ENCODE results near the gene FSTL5.
A peak's percentile ranks its signal among the peaks of the same experiment; 100 is the strongest.

Gene FSTL5

DNA sequence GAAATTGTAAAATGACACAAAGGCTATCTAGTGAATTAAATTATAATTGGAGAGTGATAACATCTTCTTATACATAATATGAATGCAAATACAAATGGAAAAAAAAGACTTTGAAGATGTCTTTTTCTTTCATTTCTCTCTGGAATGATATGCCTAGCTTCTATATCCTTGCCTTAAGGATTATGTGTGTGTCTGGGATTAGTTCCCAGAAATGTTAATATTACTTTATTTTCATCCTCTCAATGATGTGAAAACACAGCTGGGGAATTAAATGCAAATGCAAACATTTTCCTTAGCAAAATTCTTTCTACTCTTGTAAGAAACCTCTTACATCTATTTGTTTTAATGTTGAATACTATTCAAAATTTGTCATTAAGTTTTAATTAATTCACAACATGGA is 441.9 kb downstream of the FSTL5 start:
- Histone ChIP-seq H3K9me3 (ENCODE audit: control insufficient read depth, low read length) (peaks cover 4% of the 10 kb centered on the region), H3K79me1 (replicated peaks; ENCODE audit: low read length, poor library complexity, severe bottlenecking) (no peaks in the 10 kb centered on the region), H2AK5ac (ENCODE audit: low read length, severe bottlenecking) (no peak overlapping the region), H3K4me2 (ENCODE audit: low read length, poor library complexity, severe bottlenecking) (no peak overlapping the region), H4K8ac (ENCODE audit: low read length) (no peak overlapping the region), H2BK120ac (ENCODE audit: low read depth, low read length) (no peak overlapping the region), H3K23ac (ENCODE audit: low read length in 2 of 2) (no peak overlapping the region), H3K36me3 (ENCODE audit: control insufficient read depth in 1 of 2, insufficient read depth in 2 of 2, low read depth in 1 of 2, low read length in 2 of 2) (no peaks in the 10 kb centered on the region), H3K4me1 (ENCODE audit: control insufficient read depth, insufficient read depth, low read depth, low read length) (no peaks in the 10 kb centered on the region), H3K9ac (ENCODE audit: low read length) (no peak overlapping the region), H3K27ac (ENCODE audit: low read length, poor library complexity, severe bottlenecking) (no peak overlapping the region), H2BK5ac (ENCODE audit: low read depth, low read length, poor library complexity, severe bottlenecking) (no peak overlapping the region), H2BK15ac (ENCODE audit: low read depth, poor library complexity, severe bottlenecking) (no peak overlapping the region), H2BK12ac (ENCODE audit: low read length in 2 of 2) (no peak overlapping the region), H3K4ac (ENCODE audit: low read depth in 1 of 2, low read length in 2 of 2) (no peak overlapping the region), H3K14ac (ENCODE audit: low read length in 2 of 2) (no peak overlapping the region), H4K91ac (ENCODE audit: low read length) (no peak overlapping the region), H3K18ac (ENCODE audit: low read depth in 1 of 2, low read length in 2 of 2) (no peak overlapping the region), H2AFZ (ENCODE audit: low read depth, low read length) (no peak overlapping the region), H3K4me3 (ENCODE audit: insufficient read depth in 1 of 2, low read depth in 1 of 2, low read length in 2 of 2) (no peak overlapping the region), H3K27me3 (ENCODE audit: control insufficient read depth in 1 of 2, insufficient read depth in 1 of 2, low read length in 2 of 2) (no peaks in the 10 kb centered on the region)
- DNase-seq, result no peak

DNA sequence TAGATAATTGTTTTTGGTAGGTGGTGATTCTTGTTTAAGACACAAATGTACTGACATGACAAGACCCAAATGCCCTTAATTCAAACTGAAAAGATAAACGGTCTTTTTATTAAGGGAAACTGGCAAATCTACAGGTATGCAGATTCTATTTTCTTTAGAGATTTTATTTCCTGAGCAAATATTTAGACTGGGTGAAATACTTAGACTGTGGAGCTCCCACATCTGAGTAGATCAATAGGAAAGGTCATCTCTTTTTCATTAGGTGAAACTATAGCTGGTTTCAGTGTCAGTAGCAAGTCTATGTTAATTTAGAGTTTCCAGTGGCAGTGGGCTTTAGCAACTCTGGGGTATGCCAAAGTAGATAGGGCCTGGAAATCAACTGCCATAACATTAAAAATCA is 446.7 kb downstream of the FSTL5 start:
- no peak overlapping the region for H2BK120ac ChIP-seq (ENCODE audit: low read depth, low read length)
- H3K4me3 ChIP-seq (ENCODE audit: insufficient read depth in 1 of 2, low read depth in 1 of 2, low read length in 2 of 2), result no peak overlapping the region
- H2BK5ac ChIP-seq (ENCODE audit: low read depth, low read length, poor library complexity, severe bottlenecking), result no peak overlapping the region
- no peaks in the 10 kb centered on the region for H3K4me1 ChIP-seq (ENCODE audit: control insufficient read depth, insufficient read depth, low read depth, low read length)
- peaks cover 4% of the 10 kb centered on the region for H3K9me3 ChIP-seq (ENCODE audit: control insufficient read depth, low read length)
- H2AFZ ChIP-seq (ENCODE audit: low read depth, low read length), result no peak overlapping the region
- WGBS, result no CpG with 5 or more reads among the region's 1 CpG
- H2AK5ac ChIP-seq (ENCODE audit: low read length, severe bottlenecking), result no peak overlapping the region
- no peak overlapping the region for H3K4ac ChIP-seq (ENCODE audit: low read depth in 1 of 2, low read length in 2 of 2)
- no peak overlapping the region for H3K23ac ChIP-seq (ENCODE audit: low read length in 2 of 2)
- no peaks in the 10 kb centered on the region for H3K27me3 ChIP-seq (ENCODE audit: control insufficient read depth in 1 of 2, insufficient read depth in 1 of 2, low read length in 2 of 2)
- no peak for DNase-seq
- H3K14ac ChIP-seq (ENCODE audit: low read length in 2 of 2), result no peak overlapping the region
- H3K4me2 ChIP-seq (ENCODE audit: low read length, poor library complexity, severe bottlenecking), result no peak overlapping the region
- no peak overlapping the region for H2BK12ac ChIP-seq (ENCODE audit: low read length in 2 of 2)
- no peak overlapping the region for H4K91ac ChIP-seq (ENCODE audit: low read length)
- H3K79me1 ChIP-seq (replicated peaks; ENCODE audit: low read length, poor library complexity, severe bottlenecking), result no peaks in the 10 kb centered on the region
- H3K27ac ChIP-seq (ENCODE audit: low read length, poor library complexity, severe bottlenecking), result no peak overlapping the region
- no peak overlapping the region for H4K8ac ChIP-seq (ENCODE audit: low read length)
- no peaks in the 10 kb centered on the region for H3K36me3 ChIP-seq (ENCODE audit: control insufficient read depth in 1 of 2, insufficient read depth in 2 of 2, low read depth in 1 of 2, low read length in 2 of 2)
- no peak overlapping the region for H2BK15ac ChIP-seq (ENCODE audit: low read depth, poor library complexity, severe bottlenecking)
- no peak overlapping the region for H3K18ac ChIP-seq (ENCODE audit: low read depth in 1 of 2, low read length in 2 of 2)
- H3K9ac ChIP-seq (ENCODE audit: low read length), result no peak overlapping the region

DNA sequence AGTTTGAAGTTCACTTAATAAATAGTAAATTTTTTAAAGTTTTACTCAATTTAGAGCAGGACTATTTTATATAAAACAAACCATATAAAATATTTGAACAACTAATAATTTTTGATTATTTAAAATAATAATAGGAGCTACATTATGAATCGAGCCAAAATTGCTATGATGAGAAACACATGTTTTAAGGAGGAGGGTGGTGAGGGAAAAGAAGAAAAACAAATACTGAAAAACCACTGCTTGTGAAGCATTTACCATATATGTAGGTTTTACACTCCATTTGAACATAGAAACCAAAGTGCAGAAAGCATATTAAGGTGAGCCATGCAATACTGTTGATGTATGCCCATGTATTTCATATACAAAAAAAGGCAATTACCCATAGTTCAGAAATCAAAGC is 448.9 kb downstream of the FSTL5 start:
- Histone ChIP-seq H4K91ac (ENCODE audit: low read length) (no peak overlapping the region), H2BK15ac (ENCODE audit: low read depth, poor library complexity, severe bottlenecking) (no peak overlapping the region), H3K27ac (ENCODE audit: low read length, poor library complexity, severe bottlenecking) (no peak overlapping the region), H3K14ac (ENCODE audit: low read length in 2 of 2) (no peak overlapping the region), H3K27me3 (ENCODE audit: control insufficient read depth in 1 of 2, insufficient read depth in 1 of 2, low read length in 2 of 2) (no peaks in the 10 kb centered on the region), H3K4me1 (ENCODE audit: control insufficient read depth, insufficient read depth, low read depth, low read length) (no peaks in the 10 kb centered on the region), H2AK5ac (ENCODE audit: low read length, severe bottlenecking) (no peak overlapping the region), H3K18ac (ENCODE audit: low read depth in 1 of 2, low read length in 2 of 2) (no peak overlapping the region), H3K4me2 (ENCODE audit: low read length, poor library complexity, severe bottlenecking) (no peak overlapping the region), H3K9me3 (ENCODE audit: control insufficient read depth, low read length) (no peaks in the 10 kb centered on the region), H2AFZ (ENCODE audit: low read depth, low read length) (no peak overlapping the region), H3K79me1 (replicated peaks; ENCODE audit: low read length, poor library complexity, severe bottlenecking) (no peaks in the 10 kb centered on the region), H3K4me3 (ENCODE audit: insufficient read depth in 1 of 2, low read depth in 1 of 2, low read length in 2 of 2) (no peak overlapping the region), H3K9ac (ENCODE audit: low read length) (no peak overlapping the region), H3K23ac (ENCODE audit: low read length in 2 of 2) (no peak overlapping the region), H3K36me3 (ENCODE audit: control insufficient read depth in 1 of 2, insufficient read depth in 2 of 2, low read depth in 1 of 2, low read length in 2 of 2) (no peaks in the 10 kb centered on the region), H2BK5ac (ENCODE audit: low read depth, low read length, poor library complexity, severe bottlenecking) (no peak overlapping the region), H2BK12ac (ENCODE audit: low read length in 2 of 2) (no peak overlapping the region), H3K4ac (ENCODE audit: low read depth in 1 of 2, low read length in 2 of 2) (no peak overlapping the region), H2BK120ac (ENCODE audit: low read depth, low read length) (no peak overlapping the region), H4K8ac (ENCODE audit: low read length) (no peak overlapping the region)
- no CpG with 5 or more reads among the region's 1 CpG for WGBS
- no peak for DNase-seq

DNA sequence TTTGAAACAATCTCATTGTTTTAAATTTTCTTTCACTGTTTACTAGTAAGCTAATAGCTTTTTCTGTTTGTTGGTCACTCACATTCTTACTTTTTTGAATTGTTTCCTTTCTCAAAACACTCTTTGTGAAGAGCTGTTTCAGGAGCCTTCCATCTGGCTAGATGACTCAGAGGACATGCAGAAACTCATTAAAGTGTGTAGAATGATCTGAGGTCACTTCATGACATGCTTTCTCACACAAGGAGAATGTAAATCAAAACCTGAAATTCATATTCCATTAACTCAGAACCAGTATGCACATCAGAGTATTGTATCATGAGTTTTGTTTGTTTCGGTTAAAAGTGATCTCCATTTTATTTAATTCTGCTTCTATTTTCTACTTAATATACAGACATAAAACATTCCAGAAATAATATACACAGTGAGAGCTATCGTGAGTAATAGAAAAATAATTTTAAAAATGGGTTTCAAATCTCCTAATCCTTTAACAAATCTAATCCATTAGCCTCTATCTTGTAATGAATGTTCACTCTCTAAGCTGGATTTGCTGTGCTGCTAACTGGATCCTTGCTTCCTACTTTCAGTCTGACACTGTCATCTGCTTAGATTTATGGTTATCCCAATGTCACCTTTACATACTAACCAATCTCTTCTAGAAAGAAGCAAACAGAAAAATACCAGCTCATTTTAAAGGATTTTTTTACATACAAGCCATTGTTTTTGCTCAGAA is 449.6 kb downstream of the FSTL5 start:
- DNase-seq, result peak; percentile 75
- Histone ChIP-seq H3K27ac (ENCODE audit: low read length, poor library complexity, severe bottlenecking) (no peak overlapping the region), H4K8ac (ENCODE audit: low read length) (no peak overlapping the region), H3K14ac (ENCODE audit: low read length in 2 of 2) (no peak overlapping the region), H3K4me2 (ENCODE audit: low read length, poor library complexity, severe bottlenecking) (no peak overlapping the region), H3K9ac (ENCODE audit: low read length) (no peak overlapping the region), H2BK12ac (ENCODE audit: low read length in 2 of 2) (no peak overlapping the region), H3K23ac (ENCODE audit: low read length in 2 of 2) (no peak overlapping the region), H3K36me3 (ENCODE audit: control insufficient read depth in 1 of 2, insufficient read depth in 2 of 2, low read depth in 1 of 2, low read length in 2 of 2) (no peaks in the 10 kb centered on the region), H3K4ac (ENCODE audit: low read depth in 1 of 2, low read length in 2 of 2) (no peak overlapping the region), H3K4me1 (ENCODE audit: control insufficient read depth, insufficient read depth, low read depth, low read length) (no peaks in the 10 kb centered on the region), H3K4me3 (ENCODE audit: insufficient read depth in 1 of 2, low read depth in 1 of 2, low read length in 2 of 2) (no peak overlapping the region), H2BK120ac (ENCODE audit: low read depth, low read length) (no peak overlapping the region), H3K27me3 (ENCODE audit: control insufficient read depth in 1 of 2, insufficient read depth in 1 of 2, low read length in 2 of 2) (no peaks in the 10 kb centered on the region), H2AK5ac (ENCODE audit: low read length, severe bottlenecking) (no peak overlapping the region), H2BK5ac (ENCODE audit: low read depth, low read length, poor library complexity, severe bottlenecking) (no peak overlapping the region), H2BK15ac (ENCODE audit: low read depth, poor library complexity, severe bottlenecking) (no peak overlapping the region), H2AFZ (ENCODE audit: low read depth, low read length) (no peak overlapping the region), H4K91ac (ENCODE audit: low read length) (no peak overlapping the region), H3K9me3 (ENCODE audit: control insufficient read depth, low read length) (no peaks in the 10 kb centered on the region), H3K18ac (ENCODE audit: low read depth in 1 of 2, low read length in 2 of 2) (no peak overlapping the region), H3K79me1 (replicated peaks; ENCODE audit: low read length, poor library complexity, severe bottlenecking) (no peaks in the 10 kb centered on the region)
- no CpG with 5 or more reads among the region's 2 CpGs for WGBS
